AG04450 (cell line): Measurements from ENCODE around the gene HHEX. TPM values are rescaled to one million over a fixed set of nuclear protein-coding genes. Genes with fewer than 3 reads are reported as not detected.

Source experiments
- CTCF ChIA-PET: fragments of 300-600, 350-600 bp; formaldehyde crosslinking; extraction: SDS; loops from one replicate; lab custom pipeline; 2022; ENCODE audit warnings: antibody characterized with exemption, inconsistent platforms; lab: Charles Lee
- POLR2A ChIA-PET: fragments of 350-600 bp; formaldehyde crosslinking; extraction: SDS; loops from one replicate; lab custom pipeline; 2021; ENCODE audit warnings: antibody characterized with exemption, inconsistent platforms; lab: Yijun Ruan, JAX
- DNase-seq: peaks from one replicate; pipeline ENCODE4 v3.0.0-alpha.2; 2011; ENCODE audit warnings: low read depth, low spot score
- H3K27ac ChIP-seq: one replicate; pipeline ENCODE4 v1.5.1; 2012; ENCODE audit warnings: low read depth, low read length, control low read depth
- H3K27me3 ChIP-seq: one replicate; pipeline ENCODE4 v1.6.0; 2012; ENCODE audit warnings: low read length; ENCODE audit not compliant: control insufficient read depth, insufficient read depth
- H3K4me3 ChIP-seq: 2 replicates; pipeline ENCODE4 v1.5.1; 2011; ENCODE audit warnings: mild to moderate bottlenecking, low read depth, low read length, control low read depth
- H3K9me3 ChIP-seq: 2 replicates; pipeline ENCODE4 v1.5.1; 2012; ENCODE audit warnings: low read length; ENCODE audit not compliant: control insufficient read depth, insufficient read depth
- polyA plus RNA-seq: library from polyadenylated mRNA; depleted of rRNA; stranded (reverse); fragments of >200 nt; gene quantifications from 2 replicates; pipeline ENCODE4 v1.2.3, GENCODE V29; 2011
- TF ChIP-seq, protein P1 (sequence below): IDR thresholded peaks from 2 replicates; pipeline ENCODE4 v1.5.1; 2011; ENCODE audit warnings: low read depth, low read length, control low read depth, inconsistent platforms

Gene HHEX
- polyA plus RNA-seq, 1 experiment: 14.0 TPM

DNA sequence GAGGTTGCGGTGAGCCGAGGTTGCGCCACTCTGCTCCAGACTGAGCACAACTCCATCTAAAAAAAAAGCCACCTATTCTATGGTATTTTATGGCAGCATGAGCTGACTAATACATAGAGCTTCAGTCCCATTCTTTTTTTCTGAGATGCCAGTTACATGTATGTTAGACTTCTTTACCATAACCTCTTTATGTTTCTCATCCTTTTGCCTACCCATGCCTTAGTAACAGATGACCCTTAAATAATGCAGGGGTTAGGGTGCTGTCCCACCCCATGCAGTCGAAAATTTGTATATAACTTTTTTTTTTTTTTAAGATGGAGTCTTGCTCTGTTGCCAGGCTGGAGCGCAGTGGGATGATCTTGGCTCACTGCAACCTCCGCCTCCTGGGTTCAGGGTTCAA, 22.7 kb upstream of the HHEX start:
- H3K4me3 ChIP-seq: no peak overlapping the region
- ChIA-PET CTCF (no interaction called here), POLR2A (no interaction called here)
- H3K9me3 ChIP-seq: no peaks in the 10 kb centered on the region; the same call in 1 of the 2 replicates
- no peak for DNase-seq
- H3K27ac ChIP-seq: no peak overlapping the region
- TF ChIP-seq, protein P1, sequence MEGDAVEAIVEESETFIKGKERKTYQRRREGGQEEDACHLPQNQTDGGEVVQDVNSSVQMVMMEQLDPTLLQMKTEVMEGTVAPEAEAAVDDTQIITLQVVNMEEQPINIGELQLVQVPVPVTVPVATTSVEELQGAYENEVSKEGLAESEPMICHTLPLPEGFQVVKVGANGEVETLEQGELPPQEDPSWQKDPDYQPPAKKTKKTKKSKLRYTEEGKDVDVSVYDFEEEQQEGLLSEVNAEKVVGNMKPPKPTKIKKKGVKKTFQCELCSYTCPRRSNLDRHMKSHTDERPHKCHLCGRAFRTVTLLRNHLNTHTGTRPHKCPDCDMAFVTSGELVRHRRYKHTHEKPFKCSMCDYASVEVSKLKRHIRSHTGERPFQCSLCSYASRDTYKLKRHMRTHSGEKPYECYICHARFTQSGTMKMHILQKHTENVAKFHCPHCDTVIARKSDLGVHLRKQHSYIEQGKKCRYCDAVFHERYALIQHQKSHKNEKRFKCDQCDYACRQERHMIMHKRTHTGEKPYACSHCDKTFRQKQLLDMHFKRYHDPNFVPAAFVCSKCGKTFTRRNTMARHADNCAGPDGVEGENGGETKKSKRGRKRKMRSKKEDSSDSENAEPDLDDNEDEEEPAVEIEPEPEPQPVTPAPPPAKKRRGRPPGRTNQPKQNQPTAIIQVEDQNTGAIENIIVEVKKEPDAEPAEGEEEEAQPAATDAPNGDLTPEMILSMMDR: no peak
- no peaks in the 10 kb centered on the region for H3K27me3 ChIP-seq

DNA sequence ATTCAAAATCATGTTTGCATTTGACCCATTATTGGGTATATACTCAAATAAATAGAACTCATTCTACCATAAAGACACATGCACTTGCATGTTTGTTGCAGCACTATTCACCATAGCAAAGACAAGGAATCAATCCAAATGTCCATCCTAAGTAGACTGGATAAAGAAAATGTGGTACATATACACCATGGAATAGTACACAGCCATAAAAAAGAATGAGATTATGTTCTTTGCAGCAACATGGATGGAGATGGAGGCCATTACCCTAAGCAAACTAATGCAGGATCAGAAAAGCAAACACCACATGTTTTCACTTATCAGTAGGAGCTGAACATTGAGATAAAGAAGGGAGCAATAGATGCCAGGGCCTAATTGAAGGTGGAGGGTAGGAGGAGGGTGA, 12.0 kb upstream of the HHEX start:
- POLR2A ChIA-PET: no interaction called here
- no peak for DNase-seq
- CTCF ChIA-PET: no interaction called here
- Histone ChIP-seq H3K27me3 (no peaks in the 10 kb centered on the region), H3K4me3 (no peak overlapping the region), H3K27ac (no peak overlapping the region), H3K9me3 (no peaks in the 10 kb centered on the region; the same call in 1 of the 2 replicates)
- TF ChIP-seq, protein P1: no peak

DNA sequence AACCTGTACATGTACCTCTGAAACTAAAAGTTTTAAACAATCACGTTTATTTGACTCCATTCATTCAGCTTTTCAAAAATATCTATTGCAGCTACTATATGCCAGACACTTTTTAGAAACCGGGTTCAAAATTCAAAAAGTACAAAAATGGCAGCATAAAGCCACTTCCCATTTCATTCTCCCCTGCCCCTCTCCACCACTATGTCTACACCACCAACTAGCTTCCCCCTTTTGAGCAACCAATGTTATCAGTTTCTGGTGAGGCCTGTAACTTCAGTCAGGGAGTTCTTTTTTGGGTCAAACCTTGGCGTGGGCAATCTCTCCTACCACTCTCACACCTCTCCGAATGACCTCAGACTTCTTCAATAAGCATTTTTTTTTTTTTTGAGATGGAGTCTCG, 11.5 kb upstream of the HHEX start:
- Histone ChIP-seq H3K4me3 (no peak overlapping the region), H3K27me3 (no peaks in the 10 kb centered on the region), H3K9me3 (no peaks in the 10 kb centered on the region; the same call in 1 of the 2 replicates), H3K27ac (no peak overlapping the region)
- TF ChIP-seq, protein P1: no peak
- CTCF ChIA-PET: no interaction called here
- POLR2A ChIA-PET: interaction anchor here (0.5 kb wide), 1 partner anchor 164 kb away, joined by 3 read pairs; no protein-coding TSS in a partner anchor
- DNase-seq: no peak

GRCh38 chr10:92681306-92681834, 8.4 kb upstream of the HHEX start:
- Histone ChIP-seq H3K27me3 (no peaks in the 10 kb centered on the region), H3K27ac (no peak overlapping the region), H3K4me3 (no peak overlapping the region), H3K9me3 (peaks cover 2% of the 10 kb centered on the region; the same call in 1 of the 2 replicates)
- CTCF ChIA-PET: interaction anchor here (0.7 to 0.8 kb wide), 2 partner anchors 37 to 166 kb away, joined by 4 to 5 read pairs; no protein-coding TSS in a partner anchor
- DNase-seq: no peak
- TF ChIP-seq, protein P1: no peak
- POLR2A ChIA-PET: no interaction called here

- POLR2A ChIA-PET: interaction anchor here (0.9 kb wide), 1 partner anchor 133 kb away, joined by 5 read pairs; no protein-coding TSS in a partner anchor
- CTCF ChIA-PET: interaction anchor here (3.5 kb wide), 1 partner anchor 155 kb away, joined by 13 read pairs; no protein-coding TSS in a partner anchor
- TF ChIP-seq, protein P1: no peak
- no peak for DNase-seq
- H3K4me3 ChIP-seq: peak overlapping the region; percentile 65
- H3K27ac ChIP-seq: no peak overlapping the region
- H3K9me3 ChIP-seq: peaks cover 16% of the 10 kb centered on the region
- no peaks in the 10 kb centered on the region for H3K27me3 ChIP-seq
Observed at GRCh38 chr10:92688573-92688926, 1.2 kb upstream of the HHEX start.
